Activated CD4-positive, alpha-beta T cell treated with anti-CD3 and anti-CD28 coated beads for 36 hours (primary cell): ENCODE data around the gene CADM2. TPM values are rescaled to one million over a fixed set of nuclear protein-coding genes. Genes with fewer than 3 reads are reported as not detected.
A peak's percentile ranks its signal among the peaks of the same experiment; 100 is the strongest.

Experiments
- ATAC-seq: fragments of 200-7000 bp; cut with Tn5 transposase; one replicate; pipeline ENCODE4 v1.10.0; 2021; ENCODE audit warnings: mild to moderate bottlenecking, moderate library complexity
- CTCF ChIA-PET: fragments of 350-600 bp; sonication (Branson Sonifier 250); formaldehyde crosslinking; loops from one replicate; lab custom pipeline; 2021; ENCODE audit warnings: antibody characterized with exemption; lab: Charles Lee
- POLR2A ChIA-PET: fragments of 350-600 bp; sonication (Branson Sonifier 250); formaldehyde crosslinking; loops from one replicate; lab custom pipeline; 2021; ENCODE audit warnings: antibody characterized with exemption, inconsistent platforms; lab: Charles Lee
- DNase-seq: peaks from one replicate; pipeline ENCODE4 v3.0.0-alpha.2; 2020
- H3K27ac Mint-ChIP-seq: one replicate; pipeline ENCODE4 v1.8.0; 2021; ENCODE audit warnings: mixed read lengths
- H3K27me3 Mint-ChIP-seq: one replicate; pipeline ENCODE4 v1.8.0; 2021; ENCODE audit warnings: mixed read lengths
- H3K36me3 Mint-ChIP-seq: one replicate; pipeline ENCODE4 v1.8.0; 2021; ENCODE audit warnings: low read depth, mixed read lengths
- H3K4me1 Mint-ChIP-seq: one replicate; pipeline ENCODE4 v1.8.0; 2021; ENCODE audit warnings: mixed read lengths
- H3K4me3 Mint-ChIP-seq: one replicate; pipeline ENCODE4 v1.8.0; 2021; ENCODE audit warnings: mild to moderate bottlenecking, moderate library complexity, mixed read lengths
- H3K9me3 Mint-ChIP-seq: one replicate; pipeline ENCODE4 v1.8.0; 2021; ENCODE audit warnings: low read depth, mixed read lengths
- intact Hi-C, 2 experiments: fragments of 100-400 bp; cut with DNase I in 1 of 2; cut with micrococcal nuclease in 1 of 2; formaldehyde crosslinking; loops; one replicate each; pipeline versions ENCODE4 v1.14.2 to v1.15.1; 2022 to 2024; cut with DNase I, micrococcal nuclease
- total RNA-seq, 2 experiments: library from RNA; stranded (reverse); gene quantifications; one replicate each; pipeline ENCODE4 v1.2.3, GENCODE V29; 2021

The CADM2 gene
- total RNA-seq, 2 experiments from 2014 or later: 0.05 to 0.14 TPM

DNA sequence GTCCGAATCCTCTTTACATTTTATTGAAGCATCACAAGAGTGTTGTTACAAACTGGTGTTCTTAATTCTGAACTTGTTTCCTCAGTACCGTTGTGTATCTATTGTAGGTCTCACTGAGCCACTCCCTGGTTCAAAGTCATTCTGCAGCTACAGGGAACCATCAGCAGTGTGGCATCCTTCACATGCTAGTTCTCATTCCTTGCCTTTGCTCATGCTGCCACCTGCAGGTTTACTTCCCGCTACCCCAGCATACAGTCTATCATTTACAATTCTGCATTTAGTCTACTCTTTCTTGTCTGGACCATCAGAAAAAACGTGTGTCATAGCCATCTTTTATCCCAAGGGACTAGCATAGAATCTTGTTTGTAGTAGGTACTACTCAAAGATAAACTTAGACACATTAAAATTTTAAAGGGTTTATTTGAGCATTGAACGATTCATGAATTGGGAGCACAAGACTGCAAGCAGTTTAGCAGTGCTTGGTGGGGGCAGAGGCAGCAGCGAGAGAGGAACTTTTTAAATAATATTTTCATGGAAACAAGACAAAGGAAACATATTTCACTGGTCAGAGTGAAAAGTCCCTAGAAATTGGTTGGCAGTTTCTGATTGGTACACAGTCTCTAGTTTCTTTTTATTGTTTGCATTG, 402.1 kb downstream of the CADM2 start:
- Mint-ChIP-seq H3K4me1 (no peaks in the 10 kb centered on the region), H3K36me3 (no peaks in the 10 kb centered on the region), H3K4me3 (no peak overlapping the region), H3K27ac (no peak overlapping the region), H3K27me3 (no peaks in the 10 kb centered on the region), H3K9me3 (no peaks in the 10 kb centered on the region)
- CTCF ChIA-PET: interaction anchor here (1.2 kb wide), 1 partner anchor 24 kb away, joined by 3 read pairs; no protein-coding TSS in a partner anchor
- peak; percentile 38 for DNase-seq
- peak; percentile 30 for ATAC-seq
- intact Hi-C loops: loop anchor here in 1 of 2 experiments (5.0 kb wide), 1 partner anchor 814 kb away; no protein-coding TSS in a partner anchor
- POLR2A ChIA-PET: no interaction called here

- DNase-seq (no peak), ATAC-seq (no peak)
- Mint-ChIP-seq H3K36me3 (no peaks in the 10 kb centered on the region), H3K9me3 (no peaks in the 10 kb centered on the region), H3K4me1 (no peaks in the 10 kb centered on the region), H3K27me3 (no peaks in the 10 kb centered on the region), H3K4me3 (no peak overlapping the region), H3K27ac (no peak overlapping the region)
- CTCF ChIA-PET: no interaction called here
- POLR2A ChIA-PET: no interaction called here
- intact Hi-C loops: loop anchor here in 1 of 2 experiments (5.0 kb wide), 1 partner anchor 817 kb away; no protein-coding TSS in a partner anchor
Observed at GRCh38 chr3:85364296-85364909, 405.6 kb downstream of the CADM2 start.

DNA sequence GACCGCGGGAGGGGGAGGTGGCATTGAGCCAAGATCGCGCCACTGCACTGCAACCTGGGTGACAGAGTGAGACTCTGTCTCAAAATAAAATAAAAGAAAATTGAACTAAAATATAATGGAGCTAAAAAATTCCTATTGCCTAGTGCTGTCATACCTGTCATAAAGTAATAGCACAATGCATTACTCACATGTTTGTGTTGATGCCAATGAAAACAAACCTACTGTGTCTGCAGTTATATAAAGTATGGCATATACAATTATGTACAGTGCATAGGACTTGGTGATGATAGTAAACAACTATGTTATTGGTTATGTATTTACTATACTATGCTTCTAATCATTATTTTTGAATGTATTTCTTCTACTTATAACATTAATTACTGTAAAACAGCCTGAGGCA, 411.6 kb downstream of the CADM2 start:
- Mint-ChIP-seq H3K4me1 (no peaks in the 10 kb centered on the region), H3K27ac (no peak overlapping the region), H3K9me3 (no peaks in the 10 kb centered on the region), H3K27me3 (no peaks in the 10 kb centered on the region), H3K36me3 (no peaks in the 10 kb centered on the region), H3K4me3 (no peak overlapping the region)
- DNase-seq (no peak), ATAC-seq (no peak)
- intact Hi-C loops: no loop called here
- ChIA-PET POLR2A (no interaction called here), CTCF (no interaction called here)

GRCh38 chr3:85376131-85376530, 417.3 kb downstream of the CADM2 start:
- ATAC-seq (no peak), DNase-seq (no peak)
- H3K27ac Mint-ChIP-seq: no peak overlapping the region
- CTCF ChIA-PET: no interaction called here
- no peaks in the 10 kb centered on the region for H3K27me3 Mint-ChIP-seq
- H3K4me3 Mint-ChIP-seq: no peak overlapping the region
- POLR2A ChIA-PET: no interaction called here
- no peaks in the 10 kb centered on the region for H3K36me3 Mint-ChIP-seq
- no peaks in the 10 kb centered on the region for H3K4me1 Mint-ChIP-seq
- intact Hi-C loops: no loop called here
- no peaks in the 10 kb centered on the region for H3K9me3 Mint-ChIP-seq

DNA sequence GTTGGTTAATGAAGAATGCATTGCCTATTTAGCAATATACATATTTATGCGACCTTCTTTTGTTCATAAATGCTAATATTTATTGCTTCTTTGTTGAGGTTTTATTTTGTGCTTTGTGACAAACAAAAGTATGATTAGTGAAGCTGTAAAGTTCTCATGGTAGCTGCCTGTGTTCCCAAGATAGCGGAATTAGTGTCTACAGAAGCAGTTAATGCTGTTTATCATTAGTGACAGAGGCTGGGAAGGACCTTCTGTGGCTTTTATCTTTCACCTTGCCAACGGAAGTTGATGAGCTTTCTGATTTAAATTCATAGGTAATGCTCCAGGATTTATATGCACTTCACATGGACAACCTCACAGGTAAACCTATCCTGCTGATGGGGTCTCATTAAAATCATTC, 418.3 kb downstream of the CADM2 start:
- POLR2A ChIA-PET: no interaction called here
- H3K36me3 Mint-ChIP-seq: no peaks in the 10 kb centered on the region
- H3K9me3 Mint-ChIP-seq: peaks cover under 1% of the 10 kb centered on the region
- intact Hi-C loops: no loop called here
- ATAC-seq (no peak), DNase-seq (no peak)
- no peaks in the 10 kb centered on the region for H3K27me3 Mint-ChIP-seq
- CTCF ChIA-PET: interaction anchor here (0.9 kb wide), 1 partner anchor 193 kb away, joined by 4 read pairs; no protein-coding TSS in a partner anchor
- no peak overlapping the region for H3K27ac Mint-ChIP-seq
- H3K4me1 Mint-ChIP-seq: no peaks in the 10 kb centered on the region
- no peak overlapping the region for H3K4me3 Mint-ChIP-seq

- no peak overlapping the region for H3K27ac Mint-ChIP-seq
- POLR2A ChIA-PET: no interaction called here
- H3K4me3 Mint-ChIP-seq: no peak overlapping the region
- no peak for ATAC-seq
- H3K4me1 Mint-ChIP-seq: no peaks in the 10 kb centered on the region
- no peak for DNase-seq
- CTCF ChIA-PET: no interaction called here
- H3K9me3 Mint-ChIP-seq: peaks cover 3% of the 10 kb centered on the region
- no peaks in the 10 kb centered on the region for H3K27me3 Mint-ChIP-seq
- intact Hi-C loops: no loop called here
- no peaks in the 10 kb centered on the region for H3K36me3 Mint-ChIP-seq
Observed at GRCh38 chr3:85384372-85384771, 425.6 kb downstream of the CADM2 start.

- ChIA-PET POLR2A (no interaction called here), CTCF (interaction anchor here (0.7 kb wide), 1 partner anchor 16 kb away, joined by 3 read pairs; no protein-coding TSS in a partner anchor)
- Mint-ChIP-seq H3K27ac (no peak overlapping the region), H3K36me3 (no peaks in the 10 kb centered on the region), H3K4me1 (no peaks in the 10 kb centered on the region), H3K27me3 (no peaks in the 10 kb centered on the region), H3K9me3 (peaks cover under 1% of the 10 kb centered on the region), H3K4me3 (no peak overlapping the region)
- intact Hi-C loops: no loop called here
- DNase-seq (no peak), ATAC-seq (no peak)
Observed at GRCh38 chr3:85387913-85388505, 429.2 kb downstream of the CADM2 start.

DNA sequence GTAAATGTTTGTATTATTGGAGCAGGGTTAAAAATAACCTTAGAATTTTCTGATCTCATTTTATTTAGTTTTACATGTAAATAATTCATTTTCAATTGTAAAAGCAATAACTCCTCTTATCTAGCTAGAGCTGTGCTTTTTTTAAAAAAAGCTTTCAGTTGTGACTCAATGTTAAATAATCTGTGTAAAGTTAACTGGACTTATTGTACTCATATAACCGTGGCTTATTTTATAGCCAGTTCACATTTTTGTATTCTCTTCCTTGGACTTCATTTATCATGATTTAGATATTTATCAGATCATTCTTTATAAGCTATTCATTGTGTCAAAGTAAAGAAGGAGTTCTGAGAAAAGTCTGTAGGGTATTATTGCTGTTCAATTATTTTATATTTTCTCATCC, 435.6 kb downstream of the CADM2 start:
- no peak for ATAC-seq
- Mint-ChIP-seq H3K4me1 (no peaks in the 10 kb centered on the region), H3K27ac (no peak overlapping the region), H3K9me3 (peaks cover 3% of the 10 kb centered on the region), H3K27me3 (no peaks in the 10 kb centered on the region), H3K36me3 (no peaks in the 10 kb centered on the region), H3K4me3 (no peak overlapping the region)
- intact Hi-C loops: no loop called here
- CTCF ChIA-PET: no interaction called here
- POLR2A ChIA-PET: no interaction called here
- no peak for DNase-seq

DNA sequence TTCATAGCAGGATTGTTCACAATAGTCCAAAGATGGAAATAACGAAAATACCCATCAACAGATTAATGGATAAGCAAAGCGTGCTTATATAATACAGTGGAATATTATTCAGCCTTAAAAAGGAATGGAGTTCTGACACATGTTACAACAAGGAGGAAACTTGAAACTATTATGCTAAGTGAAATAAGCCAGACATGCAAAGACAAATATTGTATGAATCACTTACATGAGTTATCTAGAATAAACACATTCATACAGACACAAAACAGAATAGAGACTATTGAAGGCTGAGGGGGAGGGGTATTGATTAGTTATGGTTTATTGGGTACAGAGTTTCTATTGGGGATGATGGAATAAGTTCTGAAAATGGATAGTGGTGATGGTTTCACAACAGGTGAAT, 438.6 kb downstream of the CADM2 start:
- CTCF ChIA-PET: no interaction called here
- H3K27me3 Mint-ChIP-seq: no peaks in the 10 kb centered on the region
- DNase-seq (no peak), ATAC-seq (no peak)
- H3K27ac Mint-ChIP-seq: no peak overlapping the region
- no peaks in the 10 kb centered on the region for H3K36me3 Mint-ChIP-seq
- POLR2A ChIA-PET: no interaction called here
- no peaks in the 10 kb centered on the region for H3K4me1 Mint-ChIP-seq
- intact Hi-C loops: no loop called here
- H3K9me3 Mint-ChIP-seq: peaks cover 3% of the 10 kb centered on the region
- H3K4me3 Mint-ChIP-seq: no peak overlapping the region

DNA sequence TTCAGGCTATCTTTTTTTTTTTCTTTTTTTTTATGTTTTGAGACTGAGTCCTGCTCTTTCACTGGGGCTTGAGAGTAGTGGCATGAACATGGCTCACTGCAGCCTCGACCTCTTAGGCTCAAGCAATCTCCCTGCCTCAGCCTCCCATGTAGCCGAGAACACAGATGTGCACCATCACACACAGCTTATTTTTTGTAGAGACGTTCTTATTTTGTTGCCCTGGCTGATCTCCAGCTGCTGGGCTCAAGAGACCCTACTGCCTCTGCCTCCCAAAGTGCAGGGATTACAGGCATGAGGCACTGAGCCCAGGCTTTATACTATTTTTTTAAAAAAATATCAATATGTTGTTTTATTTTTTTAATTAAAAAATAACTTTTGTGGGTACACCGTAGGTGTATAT, 467.3 kb downstream of the CADM2 start:
- ChIA-PET POLR2A (no interaction called here), CTCF (no interaction called here)
- DNase-seq: no peak
- H3K4me3 Mint-ChIP-seq: no peak overlapping the region
- no peak for ATAC-seq
- intact Hi-C loops: no loop called here
- H3K36me3 Mint-ChIP-seq: no peaks in the 10 kb centered on the region
- no peaks in the 10 kb centered on the region for H3K27me3 Mint-ChIP-seq
- no peak overlapping the region for H3K27ac Mint-ChIP-seq
- H3K9me3 Mint-ChIP-seq: peaks cover 6% of the 10 kb centered on the region
- H3K4me1 Mint-ChIP-seq: no peaks in the 10 kb centered on the region

DNA sequence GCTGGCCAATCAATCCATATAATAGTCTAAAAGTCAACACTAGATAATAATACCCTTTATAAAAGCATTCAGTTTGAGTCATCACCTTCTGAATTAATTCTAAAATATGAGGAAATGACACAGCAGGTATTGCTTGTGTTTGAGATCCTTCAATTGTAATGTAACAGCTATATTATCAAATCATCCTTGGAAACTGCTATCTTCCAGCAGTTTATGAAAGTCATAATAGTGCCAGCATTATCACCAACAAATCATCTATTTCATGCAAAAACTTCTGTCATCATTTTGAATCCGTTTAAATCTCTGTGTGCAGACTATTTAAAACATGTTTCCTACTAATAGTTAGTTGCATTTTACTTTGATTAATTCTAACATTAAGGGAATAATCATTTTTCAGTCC, 468.7 kb downstream of the CADM2 start:
- POLR2A ChIA-PET: no interaction called here
- intact Hi-C loops: no loop called here
- peaks cover 8% of the 10 kb centered on the region for H3K9me3 Mint-ChIP-seq
- H3K36me3 Mint-ChIP-seq: no peaks in the 10 kb centered on the region
- DNase-seq (no peak), ATAC-seq (no peak)
- H3K4me1 Mint-ChIP-seq: no peaks in the 10 kb centered on the region
- H3K27me3 Mint-ChIP-seq: no peaks in the 10 kb centered on the region
- CTCF ChIA-PET: interaction anchor here (0.6 kb wide), 1 partner anchor 35 kb away, joined by 4 read pairs; no protein-coding TSS in a partner anchor
- H3K27ac Mint-ChIP-seq: no peak overlapping the region
- no peak overlapping the region for H3K4me3 Mint-ChIP-seq

- no peaks in the 10 kb centered on the region for H3K36me3 Mint-ChIP-seq
- no peaks in the 10 kb centered on the region for H3K4me1 Mint-ChIP-seq
- no peaks in the 10 kb centered on the region for H3K27me3 Mint-ChIP-seq
- no peak for ATAC-seq
- POLR2A ChIA-PET: no interaction called here
- peaks cover 9% of the 10 kb centered on the region for H3K9me3 Mint-ChIP-seq
- CTCF ChIA-PET: interaction anchor here (0.6 kb wide), 1 partner anchor 36 kb away, joined by 3 read pairs; no protein-coding TSS in a partner anchor
- DNase-seq: no peak
- intact Hi-C loops: no loop called here
- H3K4me3 Mint-ChIP-seq: no peak overlapping the region
- H3K27ac Mint-ChIP-seq: no peak overlapping the region
Observed at GRCh38 chr3:85432081-85432480, 473.3 kb downstream of the CADM2 start.
